Activated T-cell treated with anti-CD3 and anti-CD28 coated beads for 4 hours (primary cell): ENCODE data around the gene DLG1.

ENCODE experiments used
- DNase-seq: peaks from one replicate; pipeline ENCODE4 v3.0.0-alpha.2; 2020

DLG1 gene

GRCh38 chr3:197312431-197312830 lies 14.0 kb upstream of the DLG1 start:
- DNase-seq, result no peak

- DNase-seq, result no peak
Measured at GRCh38 chr3:197311591-197311990, 13.2 kb upstream of the DLG1 start.

GRCh38 chr3:197309528-197310361 lies 11.3 kb upstream of the DLG1 start:
- no peak for DNase-seq

- no peak for DNase-seq
Measured at GRCh38 chr3:197308591-197308990, 10.2 kb upstream of the DLG1 start.

GRCh38 chr3:197306374-197307086 lies 8.1 kb upstream of the DLG1 start:
- no peak for DNase-seq

GRCh38 chr3:197305854-197306253 lies 7.4 kb upstream of the DLG1 start:
- no peak for DNase-seq

- DNase-seq, result no peak
Measured at GRCh38 chr3:197303452-197303851, 5.0 kb upstream of the DLG1 start.

- no peak for DNase-seq
Measured at GRCh38 chr3:197302696-197303341, 4.4 kb upstream of the DLG1 start.

- no peak for DNase-seq
Measured at GRCh38 chr3:197302033-197302432, 3.6 kb upstream of the DLG1 start.

GRCh38 chr3:197300361-197300760 lies 1.9 kb upstream of the DLG1 start:
- no peak for DNase-seq

- DNase-seq, result no peak
Measured at GRCh38 chr3:197298945-197299854, 788 bp upstream of the DLG1 start.

- DNase-seq, result peak; percentile 82
Measured at GRCh38 chr3:197297476-197298340, 704 bp downstream of the DLG1 start.

GRCh38 chr3:197297002-197297401 lies 1.4 kb downstream of the DLG1 start:
- no peak for DNase-seq

- DNase-seq, result no peak
Measured at GRCh38 chr3:197296545-197296944, 1.9 kb downstream of the DLG1 start.

GRCh38 chr3:197295871-197296270 lies 2.5 kb downstream of the DLG1 start:
- no peak for DNase-seq

GRCh38 chr3:197293605-197294237 lies 4.7 kb downstream of the DLG1 start:
- no peak for DNase-seq

GRCh38 chr3:197292648-197293047 lies 5.8 kb downstream of the DLG1 start:
- DNase-seq, result no peak

GRCh38 chr3:197292083-197292646 lies 6.2 kb downstream of the DLG1 start:
- no peak for DNase-seq

GRCh38 chr3:197289726-197290125 lies 8.7 kb downstream of the DLG1 start:
- DNase-seq, result no peak

GRCh38 chr3:197286678-197287077 lies 11.7 kb downstream of the DLG1 start:
- DNase-seq, result no peak

- no peak for DNase-seq
Measured at GRCh38 chr3:197285557-197285956, 12.9 kb downstream of the DLG1 start.
